ENCODE data around the gene CCDC93.
"Not testable (repeated sequence)": the region's sequence is repeated elsewhere in the genome, so short reads cannot be mapped to it uniquely, and the experiment has no call there.

CCDC93 gene

DNA sequence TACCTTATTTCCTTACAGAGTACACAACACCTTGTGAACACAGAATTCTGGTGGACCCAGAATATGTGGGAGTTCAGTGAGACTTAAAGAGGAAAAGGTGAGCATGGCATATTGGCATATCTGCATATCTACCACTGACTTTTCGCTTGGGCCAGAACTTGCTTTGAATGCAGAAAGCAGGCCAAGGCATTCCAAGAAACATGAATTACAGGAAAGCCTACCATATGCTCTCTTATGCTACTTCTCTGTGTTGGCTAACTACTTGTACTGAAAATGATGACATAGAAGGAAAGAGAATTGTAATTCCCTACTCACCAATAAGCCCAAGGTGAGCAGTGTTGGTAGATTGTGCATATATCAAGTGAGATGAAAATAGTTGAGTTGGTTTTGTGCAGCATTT is 31.4 kb upstream of the CCDC93 start:
- DNase-seq (ENCODE audit: low spot score) (no peak), FAIRE-seq (no peak)

GRCh38 chr2:118044854-118045253 is 31.0 kb upstream of the CCDC93 start:
- DNase-seq (ENCODE audit: low spot score): no peak
- FAIRE-seq: no peak

DNA sequence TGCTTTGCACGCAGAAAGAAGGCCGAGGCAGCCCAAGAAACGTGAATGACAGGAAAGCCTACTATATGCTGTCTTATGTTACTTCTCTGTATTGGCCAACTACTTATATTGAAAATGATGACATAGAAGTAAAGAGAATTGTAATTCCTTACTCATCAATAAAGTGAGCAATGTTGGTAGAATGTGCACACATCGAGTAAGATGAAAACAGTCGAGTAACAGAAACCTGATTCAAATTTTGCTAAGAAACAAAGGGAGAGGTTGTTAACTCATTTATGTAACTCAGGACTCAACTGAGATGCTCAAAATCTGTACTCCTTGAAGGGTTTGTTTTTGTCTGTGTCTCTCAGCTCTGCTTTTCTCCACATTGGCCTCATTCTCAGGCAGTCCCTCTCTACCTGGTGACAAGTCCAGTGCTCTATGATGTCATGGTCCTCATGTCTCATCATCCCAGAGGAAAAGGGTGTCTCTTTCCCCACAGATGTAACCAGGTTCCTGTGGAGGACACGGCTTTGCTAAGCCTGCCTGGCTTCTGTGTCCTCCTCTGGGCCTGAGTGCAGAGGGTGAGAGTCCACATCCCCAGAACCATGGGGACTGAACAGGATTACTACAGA is 30.3 kb upstream of the CCDC93 start:
- DNase-seq (ENCODE audit: low spot score) (no peak), FAIRE-seq (no peak)

DNA sequence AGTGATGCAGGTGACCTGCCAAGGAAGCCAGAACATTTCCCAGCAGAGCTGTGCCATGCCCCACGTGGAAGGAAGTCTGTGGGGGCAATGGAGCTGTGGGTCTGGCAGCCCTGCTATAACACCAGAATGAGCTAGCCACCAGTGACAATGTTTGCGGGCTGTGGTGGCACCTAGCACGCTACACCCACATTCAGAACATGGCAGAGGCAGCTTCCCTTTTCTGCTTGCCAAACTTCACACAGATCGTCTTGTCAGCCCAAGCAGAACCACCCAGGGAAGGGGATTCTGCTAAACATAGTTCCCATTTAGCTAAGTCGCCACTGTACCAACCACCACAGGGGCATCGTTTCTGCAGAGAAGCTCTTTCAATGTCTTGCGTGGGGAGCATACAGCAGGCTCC is 27.0 kb upstream of the CCDC93 start:
- DNase-seq (ENCODE audit: low spot score): no peak
- no peak for FAIRE-seq

DNA sequence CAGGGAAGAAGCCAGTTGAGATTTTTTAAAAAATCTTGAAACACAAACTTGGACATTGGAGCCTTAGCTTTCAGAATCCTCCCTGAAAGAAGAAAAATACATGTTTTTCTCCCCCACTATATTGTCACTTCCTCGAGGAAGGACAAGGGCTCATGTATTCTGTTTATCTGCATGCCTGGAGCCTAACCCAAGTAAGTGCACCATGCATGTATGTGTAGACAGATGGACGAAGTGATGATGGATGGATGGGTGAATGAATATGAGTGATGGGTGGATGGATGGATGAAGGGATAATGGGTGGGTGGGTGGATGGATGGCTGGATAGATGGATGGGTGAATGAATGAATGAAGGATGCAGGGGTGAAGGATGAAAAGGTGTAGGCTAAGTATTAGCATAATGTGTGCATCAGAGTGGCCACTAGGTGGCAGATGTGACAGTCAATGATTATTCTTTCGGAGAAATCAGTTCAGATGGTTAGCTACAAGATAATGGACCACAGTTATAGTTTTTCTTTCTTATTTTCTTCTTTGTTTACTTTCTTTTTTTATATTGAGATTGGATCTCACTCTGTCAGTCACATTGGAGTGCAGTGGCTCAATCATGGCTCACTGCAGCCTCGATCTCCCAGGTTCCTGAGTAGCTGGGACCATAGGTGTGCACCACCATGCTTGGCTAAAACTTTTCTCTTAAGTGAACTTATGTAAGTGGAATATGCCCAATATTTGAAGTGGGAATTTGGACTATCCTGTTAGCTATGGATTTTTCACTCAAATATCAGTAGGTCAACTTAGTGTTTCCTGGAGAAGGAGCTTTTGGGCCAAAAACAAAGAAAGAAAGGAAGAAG is 18.5 kb upstream of the CCDC93 start:
- FAIRE-seq (no peak), DNase-seq (ENCODE audit: low spot score) (peak; percentile 39)

- FAIRE-seq (no peak), DNase-seq (ENCODE audit: low spot score) (no peak)
Measured at GRCh38 chr2:118031566-118031965, 17.7 kb upstream of the CCDC93 start.

DNA sequence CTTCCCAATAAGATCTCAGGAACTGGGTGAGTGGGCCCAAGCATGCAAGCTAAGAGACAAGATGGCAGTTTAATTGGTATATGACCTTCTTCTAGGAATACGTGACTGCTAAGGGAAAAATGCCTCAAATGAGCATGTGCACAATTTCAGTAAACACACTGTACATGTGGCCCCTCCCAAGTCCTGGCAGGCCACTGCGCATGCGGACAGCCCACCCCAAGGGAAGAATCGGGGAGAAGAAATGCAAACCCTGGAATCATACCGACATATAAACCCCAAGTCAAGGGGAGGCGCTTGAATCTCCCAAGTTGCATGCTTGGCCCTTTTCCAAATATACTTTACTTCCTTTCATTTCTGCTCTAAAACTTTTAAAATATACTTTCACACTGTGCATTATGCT is 15.2 kb upstream of the CCDC93 start:
- FAIRE-seq (no peak), DNase-seq (ENCODE audit: low spot score) (no peak)

DNA sequence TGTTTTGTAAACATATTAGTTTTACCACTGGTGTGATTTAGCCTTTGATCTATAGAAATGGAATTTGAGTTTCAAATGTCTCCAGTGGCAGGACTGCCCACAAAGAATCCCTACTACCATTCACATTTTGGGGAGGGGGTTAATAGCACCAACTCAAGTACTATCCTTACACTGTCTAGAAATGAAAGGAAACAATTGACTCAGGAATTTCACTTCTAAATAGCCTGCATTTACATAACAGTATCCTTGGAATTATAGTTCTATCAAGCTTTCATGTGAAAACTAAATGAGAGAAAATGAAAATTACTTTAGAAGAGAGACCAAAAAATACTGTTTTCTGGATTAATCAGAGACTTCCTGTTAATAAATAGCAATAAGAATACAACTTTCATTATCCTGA is 7.5 kb upstream of the CCDC93 start:
- DNase-seq (ENCODE audit: low spot score) (no peak), FAIRE-seq (no peak)

DNA sequence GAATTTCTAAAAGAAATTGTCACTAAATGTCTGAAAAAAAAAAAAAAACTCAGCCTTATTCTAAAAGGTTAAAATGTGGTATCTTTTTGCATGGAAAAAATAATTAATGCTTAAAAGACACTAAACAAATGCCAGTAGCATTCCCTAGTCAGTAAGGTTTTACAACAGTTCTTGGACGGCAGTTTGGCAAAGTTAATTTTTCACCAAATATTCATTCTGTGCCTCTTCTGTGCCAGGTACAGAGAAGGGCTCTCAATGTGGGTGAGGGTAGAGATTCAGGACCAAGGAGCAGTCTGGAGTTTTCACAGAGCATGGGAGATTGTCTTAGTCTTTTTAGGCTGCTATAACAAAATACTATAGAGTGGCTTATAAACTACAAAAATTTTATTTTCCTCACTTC is 6.0 kb upstream of the CCDC93 start:
- no peak for FAIRE-seq

DNA sequence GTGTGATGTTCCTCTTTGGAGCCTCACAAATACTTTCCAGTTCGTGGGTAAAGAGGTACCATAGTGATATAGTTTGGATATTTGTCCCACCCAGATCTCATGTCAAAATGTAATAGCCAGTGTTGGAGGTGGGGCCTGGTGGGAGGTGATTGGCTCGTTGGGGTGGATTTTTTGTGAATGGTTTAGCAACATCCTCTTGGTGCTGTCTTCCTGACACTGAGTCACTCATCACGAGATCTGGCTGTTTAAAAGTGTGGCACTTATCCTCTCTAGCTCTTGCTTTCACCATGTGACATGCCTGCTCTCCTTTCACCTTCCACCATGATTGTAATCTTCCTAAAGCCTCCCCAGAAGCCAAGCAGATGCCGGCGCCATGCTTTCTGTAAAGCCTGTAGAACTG is 3.0 kb upstream of the CCDC93 start:
- FAIRE-seq: no peak
- DNase-seq (ENCODE audit: low spot score): no peak

More for the DNA sequence above, 6.0 kb upstream of the CCDC93 start:
- no peak for DNase-seq (ENCODE audit: low spot score)

DNA sequence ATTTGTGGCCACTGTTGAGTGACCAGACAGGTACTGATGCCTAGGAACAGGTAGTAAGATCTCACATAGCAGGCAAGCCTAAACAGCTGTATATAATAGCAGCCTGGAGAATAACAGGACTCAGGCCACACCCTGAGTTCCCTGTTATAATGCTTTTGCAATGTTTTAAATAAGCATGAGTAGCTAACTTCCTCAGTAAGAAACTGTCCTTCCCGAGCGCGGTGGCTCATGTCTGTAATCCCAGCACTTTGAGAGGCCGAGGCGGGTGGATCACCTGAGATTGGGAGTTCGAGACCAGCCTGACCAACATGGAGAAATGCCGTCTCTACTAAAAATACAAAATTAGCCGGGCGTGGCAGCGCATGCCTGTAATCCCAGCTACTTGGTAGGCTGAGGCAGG is 1.9 kb upstream of the CCDC93 start:
- FAIRE-seq: not testable (repeated sequence)

DNA sequence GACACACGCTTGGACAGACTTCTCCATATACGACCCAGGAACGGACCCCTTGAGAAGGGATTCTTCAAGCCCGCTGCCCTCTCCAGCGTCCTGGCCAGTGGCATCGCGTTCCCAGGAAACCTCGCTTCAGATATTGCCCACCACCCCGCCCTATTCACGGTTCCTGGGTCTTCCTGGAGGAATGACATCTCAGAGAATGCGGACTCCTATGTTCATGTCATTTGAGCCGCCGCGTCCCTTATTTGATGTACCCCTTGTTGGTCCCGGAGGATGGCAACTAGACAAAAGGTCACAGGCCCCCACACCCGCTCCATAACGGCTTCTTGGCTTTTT is 588 bp upstream of the CCDC93 start:
- no peak for FAIRE-seq
- no peak for DNase-seq (ENCODE audit: low spot score)

More for the DNA sequence above, 1.9 kb upstream of the CCDC93 start:
- DNase-seq (ENCODE audit: low spot score): not testable (repeated sequence)

GRCh38 chr2:118013221-118013723 is 598 bp downstream of the CCDC93 start:
- no peak for FAIRE-seq
- no peak for DNase-seq (ENCODE audit: low spot score)

GRCh38 chr2:118012778-118013177 is 1.1 kb downstream of the CCDC93 start:
- DNase-seq (ENCODE audit: low spot score): no peak
- no peak for FAIRE-seq

GRCh38 chr2:118010473-118010872 is 3.4 kb downstream of the CCDC93 start:
- FAIRE-seq (no peak), DNase-seq (ENCODE audit: low spot score) (no peak)

- FAIRE-seq: no peak
- DNase-seq (ENCODE audit: low spot score): no peak
Measured at GRCh38 chr2:118006861-118007260, 7.0 kb downstream of the CCDC93 start.

GRCh38 chr2:118006326-118006725 is 7.5 kb downstream of the CCDC93 start:
- DNase-seq (ENCODE audit: low spot score): no peak
- no peak for FAIRE-seq

- peak; percentile 37 for FAIRE-seq
Measured at GRCh38 chr2:118003396-118003824, 10.5 kb downstream of the CCDC93 start.

DNA sequence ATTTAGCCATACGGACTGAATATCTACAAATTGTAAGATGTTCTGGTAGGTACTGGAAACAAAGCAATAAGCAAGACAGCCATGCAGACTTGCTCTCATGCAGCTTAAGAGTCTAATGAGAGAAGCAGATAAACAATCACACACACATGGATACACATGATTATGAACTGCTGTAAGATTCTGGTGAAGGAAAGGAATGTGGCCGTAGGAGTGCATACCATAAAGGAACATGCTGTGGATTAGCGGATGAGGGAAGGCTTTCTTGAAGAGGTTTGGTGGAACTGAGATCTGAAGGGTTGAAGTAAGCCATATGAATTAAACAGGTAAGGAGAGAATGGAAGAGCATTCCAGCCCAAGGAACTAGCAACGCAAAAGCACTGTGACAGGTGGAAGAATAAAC is 13.8 kb downstream of the CCDC93 start:
- FAIRE-seq (no peak), DNase-seq (ENCODE audit: low spot score) (no peak)

More at GRCh38 chr2:118003396-118003824, 10.5 kb downstream of the CCDC93 start:
- peak; percentile 62 for DNase-seq (ENCODE audit: low spot score)

DNA sequence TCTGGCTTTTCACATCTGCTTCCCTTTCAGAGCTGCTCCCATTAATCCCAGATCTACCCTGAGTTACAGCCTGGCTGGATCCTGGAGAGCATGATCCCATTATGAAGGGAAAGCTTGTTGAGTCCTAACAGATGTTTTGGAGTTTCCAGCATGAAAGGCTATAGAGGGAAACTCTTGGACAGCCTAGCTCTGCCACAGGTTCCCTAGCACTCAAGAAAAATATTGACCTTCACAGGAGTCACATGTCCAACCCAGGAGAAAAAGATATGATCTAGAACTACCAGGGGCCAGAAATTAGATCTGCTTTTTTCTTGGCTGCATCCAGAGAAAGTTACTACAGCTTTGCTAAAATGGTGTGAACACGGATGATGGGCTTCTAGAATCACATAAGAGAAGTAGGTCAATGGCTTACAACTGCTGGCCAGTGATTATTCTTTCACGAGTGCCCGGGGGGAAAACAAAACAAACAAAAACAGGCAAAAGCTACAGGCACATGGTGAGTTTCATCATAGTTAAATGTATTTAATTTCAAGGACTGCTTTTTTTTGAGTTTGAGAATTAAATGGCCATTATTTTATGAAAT is 15.9 kb downstream of the CCDC93 start:
- DNase-seq (ENCODE audit: low spot score): no peak
- no peak for FAIRE-seq

GRCh38 chr2:117996525-117996924 is 17.3 kb downstream of the CCDC93 start:
- DNase-seq (ENCODE audit: low spot score) (no peak), FAIRE-seq (no peak)

- FAIRE-seq (no peak), DNase-seq (ENCODE audit: low spot score) (no peak)
Measured at GRCh38 chr2:117994729-117995128, 19.1 kb downstream of the CCDC93 start.
